VCaP (cell line): ENCODE measurements around the gene DCANP1.

ENCODE experiments used
- H3K27ac ChIP-seq: fragments of 450-650 bp; 2 replicates; pipeline ENCODE4 v1.5.1; 2017
- CTCF ChIP-seq: fragments of 450-650 bp; conservative IDR thresholded peaks from 2 replicates; pipeline ENCODE4 v1.5.1; 2017; ENCODE audit warnings: mild to moderate bottlenecking, moderate library complexity

DCANP1 gene

GRCh38 chr5:135476615-135477581 lies 29.8 kb upstream of the DCANP1 start:
- no peak for TF ChIP-seq CTCF
- no peak overlapping the region for H3K27ac ChIP-seq

DNA sequence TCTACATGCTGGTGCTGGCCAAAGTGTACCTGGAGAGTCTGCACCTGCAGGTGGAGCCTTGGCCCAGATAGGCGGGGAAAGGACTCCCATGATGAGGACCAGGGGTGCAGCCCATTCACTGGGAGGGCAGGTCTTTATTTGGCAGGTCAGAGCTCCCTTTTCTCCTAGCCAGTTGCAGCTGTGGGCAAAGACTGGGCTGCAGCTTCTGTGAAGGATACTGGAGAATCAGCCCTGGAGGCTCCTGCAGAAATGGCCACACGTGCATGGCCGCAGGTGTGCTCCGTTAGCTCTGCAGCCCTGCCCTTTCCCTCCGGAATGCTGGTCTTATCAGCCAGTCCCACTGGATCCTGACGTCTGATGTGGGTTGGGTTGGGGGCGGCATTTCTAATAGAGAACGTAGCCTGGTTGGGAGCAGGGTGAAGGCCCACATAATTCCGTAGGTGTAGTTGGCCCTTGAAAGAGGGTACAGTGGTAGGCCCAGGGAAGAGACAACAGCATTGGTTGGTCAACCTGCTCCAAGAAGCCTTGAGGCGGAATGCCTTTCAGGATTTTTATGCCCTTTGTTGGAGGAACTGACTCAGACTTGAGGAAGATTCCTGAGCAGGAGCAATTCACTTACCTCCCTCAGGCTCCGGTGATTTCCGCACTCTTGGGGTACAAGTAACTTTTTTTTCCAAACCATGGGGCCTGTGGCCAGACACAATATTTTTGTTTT lies 27.0 kb upstream of the DCANP1 start:
- TF ChIP-seq CTCF, result no peak
- no peak overlapping the region for H3K27ac ChIP-seq

DNA sequence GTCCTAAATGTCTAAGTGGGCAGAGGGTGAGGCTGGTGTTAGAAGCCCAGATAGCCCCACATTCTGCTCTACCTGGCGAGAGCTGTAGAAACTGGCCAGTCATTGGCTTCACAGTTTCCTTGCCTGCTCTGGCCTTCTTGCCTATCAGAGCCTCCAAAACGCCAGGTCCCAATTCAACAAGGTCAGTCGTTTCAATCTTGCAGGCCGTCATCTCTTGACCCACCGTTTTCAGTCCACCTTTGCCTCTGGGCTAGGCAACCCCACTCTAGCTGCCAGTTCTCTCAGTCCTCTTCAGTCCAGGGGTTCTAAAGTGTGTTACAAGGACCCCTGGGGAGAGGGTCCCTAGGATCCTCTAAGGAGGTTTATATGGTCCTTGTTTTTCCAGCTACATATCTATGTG lies 25.0 kb upstream of the DCANP1 start:
- TF ChIP-seq CTCF, result no peak
- no peak overlapping the region for H3K27ac ChIP-seq

DNA sequence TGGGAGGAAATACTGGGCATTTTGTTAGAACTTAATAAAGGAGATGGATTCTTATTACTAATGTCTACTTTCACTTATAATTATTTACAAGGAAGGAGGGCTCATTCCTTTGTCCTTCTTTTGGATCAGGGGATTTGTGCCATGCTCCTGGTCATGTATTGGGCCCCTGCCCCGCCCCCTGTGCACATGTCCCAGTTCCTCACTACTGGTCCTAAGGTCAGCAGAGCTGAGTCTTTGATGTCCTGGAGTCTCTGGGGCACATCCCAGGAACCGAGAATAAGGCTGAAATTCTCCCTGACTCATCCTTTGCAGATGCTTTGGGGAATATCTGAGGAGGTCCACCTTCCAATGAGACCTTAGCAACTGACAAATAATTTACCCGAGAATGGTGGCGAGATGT lies 24.6 kb upstream of the DCANP1 start:
- TF ChIP-seq CTCF, result no peak
- H3K27ac ChIP-seq, result no peak overlapping the region

DNA sequence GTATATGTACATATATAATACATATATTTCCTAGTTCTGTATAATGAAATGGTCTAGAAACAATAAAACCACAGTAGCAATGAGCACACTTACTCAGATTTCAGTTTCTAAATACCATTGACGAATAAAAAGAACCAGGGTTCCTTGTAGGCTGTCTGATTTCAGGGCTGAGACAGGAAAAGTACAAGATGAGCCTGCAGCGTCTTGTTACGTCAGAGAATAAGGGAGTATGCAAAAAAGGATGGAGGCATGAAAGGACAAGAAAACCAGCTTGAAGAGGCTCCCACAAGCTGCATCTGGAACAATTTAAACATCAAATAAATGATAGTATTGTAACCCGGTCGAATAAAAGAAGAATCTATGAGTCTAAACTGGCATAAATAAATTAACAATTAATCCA lies 22.8 kb upstream of the DCANP1 start:
- TF ChIP-seq CTCF, result no peak

DNA sequence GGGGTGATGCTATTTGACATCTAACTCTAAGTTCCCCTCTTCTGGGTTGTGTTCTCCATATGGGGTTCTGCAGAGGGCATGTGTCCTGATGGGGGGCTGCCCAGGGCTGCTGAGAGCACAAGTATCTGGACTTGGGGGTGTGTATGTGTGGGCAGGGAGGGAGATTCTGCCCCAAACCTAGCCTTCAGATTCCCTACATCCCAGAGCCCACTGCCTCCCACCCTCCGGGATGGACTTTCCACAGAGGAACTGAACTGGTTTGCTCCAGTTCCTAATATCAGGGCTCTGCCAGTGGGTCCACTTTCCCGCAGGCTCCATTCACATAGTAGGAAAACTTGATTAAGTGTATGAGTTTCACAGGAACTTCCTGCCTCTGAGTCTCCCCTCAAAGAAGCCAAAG lies 21.4 kb upstream of the DCANP1 start:
- H3K27ac ChIP-seq, result no peak overlapping the region
- TF ChIP-seq CTCF, result no peak

More for the DNA sequence above, 22.8 kb upstream of the DCANP1 start:
- no peak overlapping the region for H3K27ac ChIP-seq

GRCh38 chr5:135467871-135468485 lies 20.8 kb upstream of the DCANP1 start:
- no peak overlapping the region for H3K27ac ChIP-seq
- TF ChIP-seq CTCF, result no peak
